ENCODE data around the gene CLDND1.
A peak's percentile ranks its signal among the peaks of the same experiment; 100 is the strongest.

CLDND1 gene

DNA sequence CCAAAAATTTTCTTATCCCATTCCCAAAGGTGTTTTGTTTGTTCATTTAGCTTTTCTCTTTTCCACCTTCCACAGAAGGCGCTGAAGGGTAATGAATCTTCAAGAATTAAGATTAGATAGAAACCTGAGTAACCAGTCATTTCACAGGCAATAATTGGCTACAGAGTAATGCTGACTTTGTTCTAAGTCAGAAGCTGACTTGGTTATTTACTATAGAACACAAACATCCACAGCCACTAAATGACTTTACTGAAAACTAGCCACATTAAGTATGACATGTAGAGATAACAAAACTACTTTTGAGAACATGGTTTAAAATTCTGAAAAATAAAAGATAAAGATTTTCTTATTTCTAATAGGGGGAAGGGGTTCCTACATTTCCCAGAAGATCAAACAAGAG lies 7.8 kb downstream of the CLDND1 start:
- DNase-seq: peak in 1 of 5 experiments; percentile 55

DNA sequence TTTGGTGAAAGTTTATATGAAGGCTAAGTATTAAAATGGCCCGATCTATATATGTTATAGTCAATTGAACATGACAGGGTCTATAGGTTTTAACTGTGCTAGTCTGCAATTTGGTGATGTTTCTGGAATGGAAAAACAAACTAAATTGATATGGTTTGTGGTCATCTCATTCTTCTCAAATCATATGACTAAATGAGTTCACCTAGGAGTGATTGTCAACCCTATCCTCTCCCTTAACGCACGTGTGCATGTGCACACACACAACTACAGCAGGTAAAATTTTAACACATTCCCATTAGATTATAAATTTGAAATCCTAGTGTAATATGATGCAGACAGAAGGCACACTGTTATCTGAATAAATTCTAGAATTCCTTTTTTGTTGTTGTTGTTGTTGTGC lies 9.0 kb downstream of the CLDND1 start:
- no peak for DNase-seq

- no peak for DNase-seq
Observed at GRCh38 chr3:98513091-98513511, 9.6 kb downstream of the CLDND1 start.

GRCh38 chr3:98512576-98512975 lies 10.1 kb downstream of the CLDND1 start:
- DNase-seq: no peak

- peak in 1 of 5 experiments; percentile 81 for DNase-seq
Observed at GRCh38 chr3:98508582-98508981, 14.1 kb downstream of the CLDND1 start.

- no peak for DNase-seq
Observed at GRCh38 chr3:98504539-98504938, 18.2 kb downstream of the CLDND1 start.

DNA sequence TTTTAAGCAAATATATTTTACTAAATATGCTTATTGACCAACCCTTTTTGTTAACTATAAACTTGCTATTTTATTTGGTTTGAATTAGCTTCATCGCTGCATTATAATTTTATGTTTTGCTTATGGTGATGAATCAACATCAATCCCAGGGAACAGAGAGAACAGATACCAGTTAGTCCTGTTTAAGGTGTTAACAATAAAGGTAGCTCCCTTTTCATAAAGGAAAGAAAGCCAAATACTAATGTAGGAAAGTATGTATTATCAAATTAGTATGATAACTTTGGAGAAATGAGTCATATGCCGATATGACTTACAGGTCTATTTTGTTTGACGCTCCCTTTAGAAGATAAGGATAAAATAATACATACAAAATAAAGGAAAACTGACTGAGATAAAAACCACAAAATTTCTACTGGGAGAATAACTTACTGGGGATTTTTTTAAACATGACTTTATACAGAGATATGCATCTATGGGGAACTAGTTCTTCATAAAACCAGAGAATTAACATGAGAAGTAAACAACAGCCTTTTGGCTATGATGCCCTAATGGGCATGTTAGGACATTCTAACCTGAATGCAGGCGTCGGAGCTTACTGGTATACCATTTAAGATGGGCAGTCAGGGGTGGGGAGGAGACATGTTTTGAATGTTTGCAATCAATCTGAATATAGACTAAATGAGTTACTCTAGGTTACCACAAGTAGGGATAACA lies 20.7 kb downstream of the CLDND1 start:
- no peak for DNase-seq

GRCh38 chr3:98501270-98501669 lies 21.4 kb downstream of the CLDND1 start:
- no peak for DNase-seq

GRCh38 chr3:98500019-98500418 lies 22.7 kb downstream of the CLDND1 start:
- no peak for DNase-seq

- no peak for DNase-seq
Observed at GRCh38 chr3:98497381-98497780, 25.3 kb downstream of the CLDND1 start, which contains the start of gene OR5K2. Gene OR5K2 (plus strand): TSS chr3:98497681. CDS start chr3:98497681, 0 bp downstream.

GRCh38 chr3:98483626-98484025 lies 39.1 kb downstream of the CLDND1 start:
- no peak for DNase-seq

GRCh38 chr3:98482717-98483482 lies 39.8 kb downstream of the CLDND1 start:
- peak in 1 of 5 experiments; percentile 12 for DNase-seq
